ENCODE data around the gene WBP1.

- TF ChIP-seq CTCF (IDR thresholded peaks at IDR 0.05) (no peak), MXD4 (CRISPR knock-in tag; IDR thresholded peaks at IDR 0.05; ENCODE audit: borderline replicate concordance) (no peak), NFE2L1 (CRISPR knock-in tag; IDR thresholded peaks at IDR 0.05) (no peak), RORB (CRISPR knock-in tag; IDR thresholded peaks at IDR 0.05) (no peak), FOXK1 (CRISPR knock-in tag; IDR thresholded peaks at IDR 0.05) (no peak)
Observed at GRCh38 chr2:74471332-74472065, 13.3 kb downstream of the WBP1 start.
